GM23338 (cell line): ENCODE measurements around the gene PITRM1. TPM values are rescaled to one million over a fixed set of nuclear protein-coding genes. Genes with fewer than 3 reads are reported as not detected.

Experiments used
- ATAC-seq: fragments of 200-7000 bp; cut with Tn5 transposase; 3 replicates; pipeline ENCODE4 v1.9.1; 2020
- DNase-seq: peaks from one replicate; pipeline ENCODE4 v3.0.0-alpha.2; 2015; ENCODE audit warnings: low spot score
- H2AFZ ChIP-seq: fragments of 200-600 bp; sonication (generic); 2 replicates; pipeline ENCODE4 v1.8.0; 2016; ENCODE audit warnings: antibody characterized with exemption, mild to moderate bottlenecking, moderate library complexity
- H3F3A ChIP-seq: fragments of 200-600 bp; sonication (generic); replicated peaks from 2 replicates; pipeline ENCODE4 v1.8.0; 2017; ENCODE audit warnings: antibody characterized with exemption, mixed run types, low read depth
- H3K27ac ChIP-seq: fragments of 200-600 bp; sonication (generic); 2 replicates; pipeline ENCODE4 v1.6.1; 2016; ENCODE audit warnings: low read depth
- H3K27me3 ChIP-seq: fragments of 200-600 bp; sonication (generic); 2 replicates; pipeline ENCODE4 v1.8.0; 2016; ENCODE audit warnings: mild to moderate bottlenecking, mixed run types, moderate library complexity; ENCODE audit not compliant: insufficient read depth
- H3K36me3 ChIP-seq: fragments of 200-600 bp; sonication (generic); 2 replicates; pipeline ENCODE4 v1.8.0; 2016; ENCODE audit warnings: mild to moderate bottlenecking; ENCODE audit not compliant: insufficient read depth
- H3K4me1 ChIP-seq: fragments of 200-600 bp; sonication (generic); 2 replicates; pipeline ENCODE4 v1.8.0; 2016; ENCODE audit warnings: mild to moderate bottlenecking, moderate library complexity; ENCODE audit not compliant: insufficient read depth
- H3K4me2 ChIP-seq: fragments of 200-600 bp; sonication (generic); 2 replicates; pipeline ENCODE4 v1.7.1; 2017; ENCODE audit warnings: mixed run types
- H3K4me3 ChIP-seq: fragments of 200-600 bp; sonication (generic); 2 replicates; pipeline ENCODE4 v1.6.1; 2016; ENCODE audit warnings: mixed run types
- H3K79me2 ChIP-seq: fragments of 200-600 bp; sonication (generic); replicated peaks from 2 replicates; pipeline ENCODE4 v1.8.0; 2017; ENCODE audit warnings: mild to moderate bottlenecking; ENCODE audit not compliant: insufficient read depth
- H3K9me2 ChIP-seq: fragments of 200-600 bp; sonication (generic); 2 replicates; pipeline ENCODE4 v1.8.0; 2017; ENCODE audit not compliant: insufficient read depth
- H4K20me1 ChIP-seq: fragments of 200-600 bp; sonication (generic); replicated peaks from 2 replicates; pipeline ENCODE4 v1.8.0; 2017; ENCODE audit warnings: mild to moderate bottlenecking; ENCODE audit not compliant: insufficient read depth
- H3K27ac Mint-ChIP-seq: 2 replicates; pipeline ENCODE4 v1.8.0; 2020; ENCODE audit warnings: inconsistent platforms, mild to moderate bottlenecking, moderate library complexity, mixed read lengths
- H3K27me3 Mint-ChIP-seq: 3 replicates; pipeline ENCODE4 v1.8.0; 2022; ENCODE audit warnings: low read depth, mild to moderate bottlenecking, moderate library complexity, mixed read lengths, inconsistent platforms; ENCODE audit not compliant: insufficient read depth, poor library complexity
- H3K36me3 Mint-ChIP-seq: 3 replicates; pipeline ENCODE4 v1.8.0; 2021; ENCODE audit warnings: low read depth, mild to moderate bottlenecking, inconsistent platforms, moderate library complexity, mixed read lengths
- H3K4me1 Mint-ChIP-seq: 3 replicates; pipeline ENCODE4 v1.8.0; 2020; ENCODE audit warnings: mild to moderate bottlenecking, inconsistent platforms, mixed read lengths
- H3K4me3 Mint-ChIP-seq: 3 replicates; pipeline ENCODE4 v1.8.0; 2021; ENCODE audit warnings: moderate library complexity, mild to moderate bottlenecking, inconsistent platforms, mixed read lengths
- H3K9me3 Mint-ChIP-seq: 3 replicates; pipeline ENCODE4 v1.8.0; 2020; ENCODE audit warnings: moderate library complexity, mild to moderate bottlenecking, inconsistent platforms, mixed read lengths
- CREB1 ChIP-seq: fragments of 250-450 bp; sonication (Bioruptor Pico); IDR thresholded peaks from 2 replicates; pipeline ENCODE4 v1.5.0; 2020; ENCODE audit warnings: low read depth, mild to moderate bottlenecking, moderate library complexity
- CTCF ChIP-seq, 2 experiments: fragments of 200-600 bp in 1 of 2; sonication (generic) in 1 of 2; conservative IDR thresholded peaks; 2 replicates each; pipeline versions ENCODE4 v1.5.1 to v1.6.1; 2016 to 2017; ENCODE audit warnings: antibody characterized with exemption in 2 of 2, low read depth in 2 of 2, mild to moderate bottlenecking in 2 of 2, moderate library complexity in 1 of 2
- EZH2 ChIP-seq: fragments of 200-600 bp; sonication (generic); IDR thresholded peaks from one replicate; pipeline ENCODE4 v1.8.0; 2017; ENCODE audit warnings: antibody characterized with exemption, mild to moderate bottlenecking, low read depth; ENCODE audit not compliant: unreplicated experiment
- EZH2phosphoT487 ChIP-seq: fragments of 200-600 bp; sonication (generic); IDR thresholded peaks from one replicate; pipeline ENCODE4 v1.8.1; 2018; ENCODE audit warnings: antibody characterized with exemption; ENCODE audit not compliant: unreplicated experiment
- JUNB ChIP-seq: IDR thresholded peaks from one replicate; pipeline ENCODE4 v1.6.1; 2016; ENCODE audit warnings: antibody characterized with exemption; ENCODE audit not compliant: unreplicated experiment
- NANOG ChIP-seq: IDR thresholded peaks from 2 replicates; pipeline ENCODE4 v1.6.1; 2016; ENCODE audit warnings: antibody characterized with exemption, borderline replicate concordance
- POLR2AphosphoS5 ChIP-seq: IDR thresholded peaks from 2 replicates; pipeline ENCODE4 v1.6.1; 2016; ENCODE audit warnings: antibody characterized with exemption, low read depth
- REST ChIP-seq: IDR thresholded peaks from one replicate; pipeline ENCODE4 v1.6.1; 2018; ENCODE audit warnings: antibody characterized with exemption; ENCODE audit not compliant: unreplicated experiment
- STAT1 ChIP-seq: IDR thresholded peaks from one replicate; pipeline ENCODE4 v1.6.1; 2016; ENCODE audit warnings: antibody characterized with exemption; ENCODE audit not compliant: unreplicated experiment
- ZNF114 ChIP-seq: fragments of 250-450 bp; sonication (Bioruptor Pico); IDR thresholded peaks from 2 replicates; pipeline ENCODE4 v1.5.0; 2020; ENCODE audit warnings: mild to moderate bottlenecking, moderate library complexity
- ZNF462 ChIP-seq: fragments of 250-450 bp; sonication (Bioruptor Pico); IDR thresholded peaks from 2 replicates; pipeline ENCODE4 v1.5.0; 2020; ENCODE audit warnings: mild to moderate bottlenecking, moderate library complexity
- polyA plus RNA-seq: library from polyadenylated mRNA; unstranded; fragments of >200 nt; fragmentation: Nextera tagmentation; extraction: Ambion mirVana; gene quantifications from 2 replicates; pipeline ENCODE4 v1.2.1, GENCODE V29; 2016
- total RNA-seq: library from RNA; depleted of rRNA; stranded (reverse); fragments of >200 nt; shearing (Covaris generic); gene quantifications from 2 replicates; pipeline ENCODE4 v1.2.3, GENCODE V29; 2014

The PITRM1 gene
- total and polyA plus RNA-seq, 2 experiments from 2014 or later: 29.0 to 33.0 TPM

GRCh38 chr10:3186368-3186767 lies 13.8 kb upstream of the PITRM1 start (continued):
- TF ChIP-seq CTCF (conservative IDR thresholded peaks at IDR 0.05; ENCODE audit: low read depth in 2 of 2): no peak

- no peak for ATAC-seq
- H3K79me2 ChIP-seq: no peaks in the 10 kb centered on the region
Measured at GRCh38 chr10:3185386-3185785, 12.8 kb upstream of the PITRM1 start.

More at GRCh38 chr10:3185386-3185785, 12.8 kb upstream of the PITRM1 start:
- no peak overlapping the region for H3K27ac ChIP-seq
- TF ChIP-seq CREB1: no peak
- TF ChIP-seq REST: no peak
- TF ChIP-seq EZH2phosphoT487: no peak
- no peak for TF ChIP-seq EZH2
- no peak for TF ChIP-seq JUNB
- TF ChIP-seq NANOG: no peak
- no peak for TF ChIP-seq ZNF114
- TF ChIP-seq ZNF462 (CRISPR knock-in tag): no peak
- TF ChIP-seq POLR2AphosphoS5: no peak
- no peak for TF ChIP-seq STAT1
- peaks cover 5% of the 10 kb centered on the region; the same call in 2 of the 3 replicates for H3K9me3 Mint-ChIP-seq
- H3K9me2 ChIP-seq: no peaks in the 10 kb centered on the region
- H3K27me3 ChIP-seq: no peaks in the 10 kb centered on the region
- DNase-seq: no peak
- no peak overlapping the region for H3K4me3 Mint-ChIP-seq
- H3K4me1 ChIP-seq: peaks cover 9% of the 10 kb centered on the region; the same call in 1 of the 2 replicates
- H3F3A ChIP-seq: no peaks in the 10 kb centered on the region
- H2AFZ ChIP-seq: no peak overlapping the region
- 0 out of 3 replicates have a peak, but pooled peaks cover 3% of the 10 kb centered on the region for H3K36me3 Mint-ChIP-seq
- no peaks in the 10 kb centered on the region for H4K20me1 ChIP-seq
- no peak overlapping the region for H3K4me3 ChIP-seq
- no peaks in the 10 kb centered on the region for H3K36me3 ChIP-seq
- no peak overlapping the region for H3K4me2 ChIP-seq
- H3K27ac Mint-ChIP-seq: no peak overlapping the region
- H3K4me1 Mint-ChIP-seq: peaks cover 17% of the 10 kb centered on the region
- H3K27me3 Mint-ChIP-seq: peaks cover 2% of the 10 kb centered on the region
